HEK293 (cell line): ENCODE measurements around the gene GNB1.

Source experiments
- CTCF ChIA-PET: fragments of 350-600 bp; formaldehyde crosslinking; extraction: SDS; loops from one replicate; lab custom pipeline; 2021; ENCODE audit warnings: antibody characterized with exemption; lab: Yijun Ruan, JAX
- POLR2A ChIA-PET: fragments of 300-600 bp; formaldehyde crosslinking; extraction: SDS; loops from one replicate; lab custom pipeline; 2020; ENCODE audit warnings: antibody characterized with exemption, inconsistent platforms; lab: Yijun Ruan, JAX
- H3K27ac ChIP-seq: fragments of 200-500 bp; sonication (Bioruptor generic); 2 replicates; pipeline ENCODE4 v1.5.1; 2014; ENCODE audit warnings: low read depth, low read length, control low read depth, inconsistent platforms; ENCODE audit errors: extremely low read depth
- H3K36me3 ChIP-seq, 2 experiments: fragments of 200-500 bp in 1 of 2; sonication (Bioruptor generic) in 1 of 2; 1 replicate in 1 of 2; 2 replicates in 1 of 2; pipeline ENCODE4 v1.5.1; 2014 to 2017; ENCODE audit warnings: inconsistent platforms in 2 of 2, low read length in 2 of 2; ENCODE audit not compliant: control insufficient read depth in 2 of 2, insufficient read depth in 1 of 2
- H3K4me1 ChIP-seq: fragments of 200-500 bp; sonication (Bioruptor generic); 2 replicates; pipeline ENCODE4 v1.5.1; 2014; ENCODE audit warnings: mild to moderate bottlenecking, low read length, inconsistent platforms; ENCODE audit not compliant: control insufficient read depth, insufficient read depth
- H3K4me3 ChIP-seq: 2 replicates; pipeline ENCODE4 v1.5.1; 2011; ENCODE audit warnings: low read depth, mild to moderate bottlenecking, control low read depth, low read length, moderate library complexity
- H3K9me3 ChIP-seq: fragments of 200-500 bp; sonication (Bioruptor generic); 2 replicates; pipeline ENCODE4 v1.5.1; 2014; ENCODE audit warnings: low read depth, low read length, inconsistent platforms; ENCODE audit not compliant: control insufficient read depth, insufficient read depth
- GLIS1 ChIP-seq: fragments of 450-650 bp; formaldehyde crosslinking; IDR thresholded peaks from 2 replicates; pipeline ENCODE4 v1.5.1; 2016; ENCODE audit warnings: missing biosample characterization, missing genetic modification characterization
- HIC1 ChIP-seq: fragments of 450-650 bp; formaldehyde crosslinking; IDR thresholded peaks from 2 replicates; pipeline ENCODE4 v1.5.1; 2016; ENCODE audit warnings: missing biosample characterization, missing genetic modification characterization
- KLF1 ChIP-seq: fragments of 450-650 bp; formaldehyde crosslinking; IDR thresholded peaks from 2 replicates; pipeline ENCODE4 v1.5.1; 2016; ENCODE audit warnings: missing biosample characterization, missing genetic modification characterization
- KLF17 ChIP-seq: fragments of 450-650 bp; formaldehyde crosslinking; IDR thresholded peaks from 2 replicates; pipeline ENCODE4 v1.5.1; 2016; ENCODE audit warnings: missing biosample characterization, missing genetic modification characterization
- PATZ1 ChIP-seq: fragments of 450-650 bp; formaldehyde crosslinking; IDR thresholded peaks from 2 replicates; pipeline ENCODE4 v1.5.1; 2016; ENCODE audit warnings: missing biosample characterization, missing genetic modification characterization
- PRDM10 ChIP-seq: fragments of 450-650 bp; formaldehyde crosslinking; IDR thresholded peaks from 2 replicates; pipeline ENCODE4 v1.5.1; 2016; ENCODE audit warnings: missing biosample characterization, missing genetic modification characterization
- SCRT1 ChIP-seq: fragments of 450-650 bp; formaldehyde crosslinking; IDR thresholded peaks from 2 replicates; pipeline ENCODE4 v1.5.1; 2016; ENCODE audit warnings: missing biosample characterization, missing genetic modification characterization, borderline replicate concordance
- SCRT2 ChIP-seq: fragments of 450-650 bp; formaldehyde crosslinking; IDR thresholded peaks from 2 replicates; pipeline ENCODE4 v1.5.1; 2016; ENCODE audit warnings: missing biosample characterization, missing genetic modification characterization
- ZNF18 ChIP-seq: fragments of 450-650 bp; formaldehyde crosslinking; IDR thresholded peaks from 2 replicates; pipeline ENCODE4 v1.5.1; 2016; ENCODE audit warnings: missing biosample characterization, missing genetic modification characterization
- ZNF341 ChIP-seq: fragments of 450-650 bp; formaldehyde crosslinking; IDR thresholded peaks from 2 replicates; pipeline ENCODE4; 2016; ENCODE audit warnings: low read depth, missing biosample characterization, missing genetic modification characterization
- ZNF426 ChIP-seq: fragments of 450-650 bp; formaldehyde crosslinking; IDR thresholded peaks from 2 replicates; pipeline ENCODE4 v1.5.1; 2017; ENCODE audit warnings: missing biosample characterization, missing genetic modification characterization, mild to moderate bottlenecking, inconsistent platforms, moderate library complexity
- ZNF449 ChIP-seq: fragments of 450-650 bp; formaldehyde crosslinking; IDR thresholded peaks from 2 replicates; pipeline ENCODE4 v1.5.1; 2017; ENCODE audit warnings: missing biosample characterization, mild to moderate bottlenecking, missing genetic modification characterization, moderate library complexity

GNB1 gene

GRCh38 chr1:1784933-1785332 lies 106.0 kb downstream of the GNB1 start:
- H3K27ac ChIP-seq, result no peak overlapping the region
- ChIA-PET CTCF (interaction anchor here (0.6 to 1.2 kb wide), 3 partner anchors 25 to 121 kb away, joined by 3 to 4 read pairs (median 3); no protein-coding TSS in a partner anchor), POLR2A (no interaction called here)
- peaks cover 25 to 56% of the 10 kb centered on the region in 2 experiments for H3K36me3 ChIP-seq
- no peaks in the 10 kb centered on the region for H3K4me1 ChIP-seq
- TF ChIP-seq ZNF426 (tag by site-specific recombination), result no peak
- TF ChIP-seq HIC1 (tag by site-specific recombination), result 0 out of 2 replicates have a peak, but pooled peaks have one; percentile 17
- TF ChIP-seq PRDM10 (tag by site-specific recombination), result no peak
- no peaks in the 10 kb centered on the region for H3K9me3 ChIP-seq
- H3K4me3 ChIP-seq, result no peak overlapping the region

GRCh38 chr1:1783320-1783719 lies 107.6 kb downstream of the GNB1 start:
- TF ChIP-seq HIC1 (tag by site-specific recombination) (0 out of 2 replicates have a peak, but pooled peaks have one; percentile 22), ZNF18 (no peak), ZNF341 (tag by site-specific recombination) (peak; percentile 2; the same call in 1 of the 2 replicates)
- Histone ChIP-seq H3K36me3 (peaks cover 15 to 41% of the 10 kb centered on the region in 2 experiments), H3K4me3 (no peak overlapping the region), H3K9me3 (no peaks in the 10 kb centered on the region), H3K27ac (no peak overlapping the region), H3K4me1 (no peaks in the 10 kb centered on the region)
- POLR2A ChIA-PET, result no interaction called here
- CTCF ChIA-PET, result no interaction called here

- no peaks in the 10 kb centered on the region for H3K9me3 ChIP-seq
- no peaks in the 10 kb centered on the region for H3K4me1 ChIP-seq
- no peak overlapping the region for H3K4me3 ChIP-seq
- H3K27ac ChIP-seq, result no peak overlapping the region
- ChIA-PET CTCF (interaction anchor here (0.7 kb wide), 1 partner anchor 73 kb away, joined by 3 read pairs; no protein-coding TSS in a partner anchor), POLR2A (no interaction called here)
- H3K36me3 ChIP-seq, result peaks cover 12 to 34% of the 10 kb centered on the region in 2 experiments
- TF ChIP-seq SCRT2 (tag by site-specific recombination) (peak; percentile 89), KLF1 (tag by site-specific recombination) (peak; percentile 57), KLF17 (0 out of 2 replicates have a peak, but pooled peaks have one; percentile 35), ZNF449 (tag by site-specific recombination) (no peak), PATZ1 (tag by site-specific recombination) (peak; percentile 36; the same call in 1 of the 2 replicates), GLIS1 (0 out of 2 replicates have a peak, but pooled peaks have one; percentile 33), ZNF341 (tag by site-specific recombination) (peak; percentile 54), SCRT1 (tag by site-specific recombination) (peak; percentile 68)
These were observed 108.3 kb downstream of the GNB1 start for GRCh38 chr1:1782399-1783221.
